GM12878 (cell line): ENCODE measurements around the gene MTSS2. TPM values are rescaled to one million over a fixed set of nuclear protein-coding genes. Genes with fewer than 3 reads are reported as not detected.
"Not testable (repeated sequence)": the region's sequence is repeated elsewhere in the genome, so short reads cannot be mapped to it uniquely, and the experiment has no call there.

Experiments used
- ATAC-seq: fragments of 200-7000 bp; cut with Tn5 transposase; 3 replicates; pipeline ENCODE4 v1.9.1; 2020; ENCODE audit warnings: mild to moderate bottlenecking, moderate library complexity
- BruUV-seq: library from RNA; stranded (reverse); fragments of 400-500 nt; replicated peaks from 2 replicates; lab custom pipeline; 2021; lab: Mats Ljungman, UMichigan
- CTCF ChIA-PET: fragments of 300-600 bp; sonication (Branson Sonifier 250); formaldehyde crosslinking; extraction: SDS; loops from one replicate; lab custom pipeline; 2021; ENCODE audit warnings: inconsistent platforms; lab: Yijun Ruan, JAX
- POLR2A ChIA-PET: fragments of 350-600 bp; formaldehyde crosslinking; extraction: SDS; loops from one replicate; lab custom pipeline; 2021; ENCODE audit warnings: inconsistent platforms; lab: Charles Lee
- RAD21 ChIA-PET: fragments of 300-600 bp; sonication (Branson Sonifier 250); formaldehyde crosslinking; loops from one replicate; lab custom pipeline; 2023; ENCODE audit warnings: antibody characterized with exemption; ENCODE audit not compliant: unreplicated experiment; lab: Charles Lee
- SMC1A ChIA-PET: fragments of 300-600 bp; sonication (Branson Sonifier 250); formaldehyde crosslinking; loops from one replicate; lab custom pipeline; 2023; ENCODE audit not compliant: unreplicated experiment, uncharacterized antibody; lab: Charles Lee
- DNase-seq: peaks from one replicate; pipeline ENCODE4 v3.0.0-alpha.2; 2011; ENCODE audit warnings: low read depth, low spot score
- FAIRE-seq: peaks from 3 replicates; lab custom pipeline; 2011; peaks lifted over from hg19 to GRCh38; lab: Jason Lieb, UNC
- H2AFZ ChIP-seq: 2 replicates; pipeline ENCODE4 v1.6.0; 2011; ENCODE audit warnings: low read depth, low read length, control low read depth; ENCODE audit not compliant: control insufficient read depth
- H3K27ac ChIP-seq: 2 replicates; pipeline ENCODE4 v1.5.1; 2011; ENCODE audit warnings: control low read depth; ENCODE audit not compliant: control insufficient read depth, insufficient read depth
- H3K27me3 ChIP-seq, 2 experiments: replicated peaks in 1 of 2; 2 replicates each; pipeline versions ENCODE4 v1.6.0 to v1.6.1; 2011; ENCODE audit warnings: low read length in 1 of 2; ENCODE audit not compliant: control insufficient read depth in 2 of 2, insufficient read depth in 2 of 2
- H3K36me3 ChIP-seq, 2 experiments: 2 replicates each; pipeline ENCODE4 v1.5.1; 2011; ENCODE audit warnings: low read length in 1 of 2; ENCODE audit not compliant: control insufficient read depth in 2 of 2, insufficient read depth in 2 of 2
- H3K4me1 ChIP-seq: 2 replicates; pipeline ENCODE4 v1.6.1; 2011; ENCODE audit warnings: mild to moderate bottlenecking, low read length, moderate library complexity, mixed read lengths; ENCODE audit not compliant: control insufficient read depth, insufficient read depth
- H3K4me2 ChIP-seq: 2 replicates; pipeline ENCODE4 v1.6.0; 2011; ENCODE audit warnings: control low read depth; ENCODE audit not compliant: control insufficient read depth, insufficient read depth
- H3K4me3 ChIP-seq: fragments of 200-600 bp; sonication (generic); 2 replicates; pipeline ENCODE4 v1.5.1; 2016
- H3K79me2 ChIP-seq: 2 replicates; pipeline ENCODE4 v1.6.0; 2011; ENCODE audit warnings: low read length; ENCODE audit not compliant: control insufficient read depth, insufficient read depth
- H3K9ac ChIP-seq: 2 replicates; pipeline ENCODE4 v1.8.0; 2011; ENCODE audit warnings: low read length, control low read depth, mixed read lengths; ENCODE audit not compliant: control insufficient read depth, insufficient read depth
- H3K9me3 ChIP-seq: replicated peaks from 3 replicates; pipeline ENCODE4 v1.5.1; 2011; ENCODE audit warnings: mild to moderate bottlenecking, low read length; ENCODE audit not compliant: control insufficient read depth, insufficient read depth
- H4K20me1 ChIP-seq: 2 replicates; pipeline ENCODE4 v1.6.0; 2011; ENCODE audit not compliant: control insufficient read depth, insufficient read depth
- CEBPB ChIP-seq, 2 experiments: fragments of 150-350 bp in 1 of 2; IDR thresholded peaks; 2 replicates each; pipeline ENCODE4 v1.6.1; 2012 to 2014; ENCODE audit warnings: low read depth in 2 of 2, low read length in 2 of 2, borderline replicate concordance in 1 of 2, inconsistent platforms in 1 of 2
- CUX1 ChIP-seq: IDR thresholded peaks from 2 replicates; pipeline ENCODE4 v1.6.1; 2012; ENCODE audit warnings: improper control_type of control experiment, low read depth, low read length; ENCODE audit not compliant: insufficient replicate concordance
- HCFC1 ChIP-seq: fragments of 150-350 bp; IDR thresholded peaks from 2 replicates; pipeline ENCODE4 v1.6.1; 2014; ENCODE audit warnings: low read length
- HDGF ChIP-seq: fragments of 450-650 bp; IDR thresholded peaks from 2 replicates; pipeline ENCODE4 v1.6.1; 2016; ENCODE audit warnings: antibody characterized with exemption
- KDM1A ChIP-seq: fragments of 200-600 bp; sonication (generic); IDR thresholded peaks from 2 replicates; pipeline ENCODE4 v1.6.1; 2016; ENCODE audit warnings: borderline replicate concordance
- MXI1 ChIP-seq: fragments of 150-350 bp; IDR thresholded peaks from 2 replicates; pipeline ENCODE4 v1.6.1; 2011; ENCODE audit warnings: low read depth, mild to moderate bottlenecking, inconsistent platforms, low read length, improper control_type of control experiment
- ZBTB11 ChIP-seq: fragments of 450-650 bp; formaldehyde crosslinking; IDR thresholded peaks from 2 replicates; pipeline ENCODE4 v1.5.0; 2022; ENCODE audit warnings: mild to moderate bottlenecking, missing genetic modification characterization
- WGBS: methylation state at CpG from one replicate; pipeline ENCODE4 v1.1.6; 2016; ENCODE audit warnings: low lambda C conversion rate; ENCODE audit not compliant: insufficient replicate concordance, insufficient coverage; ENCODE audit errors: missing lambda C conversion rate; 5-methylcytosine and 5-hydroxymethylcytosine counted together
- in situ Hi-C: fragments of 300-500 bp; cut with MboI; formaldehyde crosslinking; loops from 9 replicates; pipeline ENCODE4 v1.14.3; 2018; ENCODE audit warnings: mixed read lengths
- intact Hi-C: fragments of 100-400 bp; cut with micrococcal nuclease; formaldehyde crosslinking; loops from one replicate; pipeline ENCODE4 v1.14.2; 2022; ENCODE audit not compliant: unreplicated experiment
- polyA plus RNA-seq, 11 experiments: library from polyadenylated mRNA; depleted of rRNA in 4 of 11; unstranded in 6 of 11; stranded (reverse) in 5 of 11; fragments of >200 nt; fragmentation: Nextera tagmentation in 4 of 11; fragmentation: Illumina TruSeq in 1 of 11; extraction: Ambion mirVana in 4 of 11; extraction: Trizol in 1 of 11; gene quantifications; 1 replicate in 1 of 11; 2 replicates in 10 of 11; pipeline versions ENCODE4 v1.2.1 to v1.2.3, GENCODE V29; 2011 to 2016; ENCODE audit warnings: inconsistent platforms in 2 of 11, missing spikeins in 2 of 11, low read depth in 1 of 11
- total RNA-seq, 4 experiments: library from RNA; depleted of rRNA in 3 of 4; stranded (reverse); fragments of >200 nt in 3 of 4; fragmentation: Illumina TruSeq in 1 of 4; extraction: Trizol in 1 of 4; gene quantifications; 2 replicates each; pipeline versions ENCODE4 v1.2.1 to v1.2.3, GENCODE V29; 2013 to 2021

The MTSS2 gene
- total and polyA plus RNA-seq, 10 of the 15 experiments (the other 5 are each of a cell fraction or from before 2014, with no cell fraction given): under 0.01 to 0.51 (median 0.14) TPM; not detected in 4

- TF ChIP-seq CUX1 (no peak), CEBPB (IDR thresholded peaks at IDR 0.05; ENCODE audit: borderline replicate concordance in 1 of 2, low read depth in 2 of 2, low read length in 2 of 2) (no peak), HDGF (no peak), ZBTB11 (no peak), MXI1 (no peak), HCFC1 (no peak), KDM1A (no peak)
These were observed 11.4 kb downstream of the MTSS2 start (continued) for GRCh38 chr16:70674221-70675014.

GRCh38 chr16:70670938-70671337 is 14.9 kb downstream of the MTSS2 start:
- H3K9me3 ChIP-seq, DNase-seq, BruUV-seq, H4K20me1 ChIP-seq, H3K27ac ChIP-seq, H3K4me1 ChIP-seq, H3K4me2 ChIP-seq, FAIRE-seq, H3K4me3 ChIP-seq, H3K36me3 ChIP-seq, H2AFZ ChIP-seq, SMC1A ChIA-PET, POLR2A ChIA-PET, H3K27me3 ChIP-seq, H3K9ac ChIP-seq, CTCF ChIA-PET, H3K79me2 ChIP-seq, in situ Hi-C loops, intact Hi-C loops, ATAC-seq: not testable (repeated sequence)
- WGBS: 49% methylated on average over 4 of the region's 4 CpGs
- RAD21 ChIA-PET: interaction anchor here (0.7 kb wide), 1 partner anchor 1347 kb away, joined by 3 read pairs; no protein-coding TSS in a partner anchor
